ENCODE measurements around the gene C9orf152.
"Not testable (repeated sequence)": the region's sequence is repeated elsewhere in the genome, so short reads cannot be mapped to it uniquely, and the experiment has no call there.

The C9orf152 gene

GRCh38 chr9:110208031-110208430 lies at the start of gene C9orf152:
C9orf152 (minus strand) TSS chr9:110208159; CDS start chr9:110207579, 580 bp downstream.
- no peak for DNase-seq

- no peak for DNase-seq
Observed at GRCh38 chr9:110257097-110257841, 49.3 kb upstream of the C9orf152 start.

- peak; percentile 82 for DNase-seq
Observed at GRCh38 chr9:110256380-110257096, 48.6 kb upstream of the C9orf152 start, which contains the start of gene TXN. TXN (minus strand) TSS chr9:110256507; CDS start chr9:110256435, 72 bp downstream.

DNA sequence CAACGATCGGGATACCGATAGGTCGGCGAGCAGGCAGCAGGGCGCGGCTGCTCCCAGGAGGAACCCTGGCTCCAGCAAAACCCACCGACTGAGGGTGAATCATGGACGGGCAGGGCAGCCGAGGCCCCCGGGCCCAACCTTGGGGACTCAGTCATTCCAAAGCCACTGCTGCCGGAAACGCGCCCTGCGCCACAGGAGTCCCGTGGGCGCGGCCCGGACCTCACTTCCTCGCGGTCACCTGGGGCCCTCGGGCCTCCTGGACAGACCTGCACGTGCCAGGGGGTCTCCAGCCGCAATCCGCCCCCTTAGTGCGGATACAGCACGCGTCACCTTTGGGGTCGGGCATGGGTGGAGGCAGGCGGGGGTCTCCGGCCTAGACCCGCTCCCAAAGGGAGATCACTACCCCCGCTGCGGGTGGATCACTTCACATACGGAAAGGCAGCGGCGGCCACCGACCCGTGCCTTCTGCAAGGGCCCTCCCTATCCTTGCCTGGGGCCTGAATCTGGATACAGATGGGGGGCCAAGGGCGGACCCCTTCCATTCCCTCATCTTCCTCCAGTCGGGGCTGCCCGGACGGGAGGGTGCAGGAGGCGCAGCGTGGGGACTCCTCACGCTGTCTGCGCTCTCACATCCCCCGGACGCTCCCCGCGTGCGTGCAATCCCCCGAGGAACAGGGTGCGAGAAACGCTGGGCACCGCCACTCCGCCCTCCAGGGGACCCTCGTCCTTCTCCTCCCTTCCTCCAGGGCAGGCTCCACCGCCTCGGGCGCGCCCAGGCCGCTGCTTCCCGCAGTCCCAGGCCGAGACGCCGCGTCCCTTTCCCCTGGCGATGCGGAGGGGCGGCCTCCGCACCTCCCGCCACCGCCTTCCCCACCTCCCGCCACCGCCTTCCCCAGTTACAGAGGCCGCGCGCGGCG lies 47.8 kb upstream of the C9orf152 start:
- DNase-seq, result peak; percentile 30

- DNase-seq, result no peak
Observed at GRCh38 chr9:110255034-110255462, 47.1 kb upstream of the C9orf152 start.

DNA sequence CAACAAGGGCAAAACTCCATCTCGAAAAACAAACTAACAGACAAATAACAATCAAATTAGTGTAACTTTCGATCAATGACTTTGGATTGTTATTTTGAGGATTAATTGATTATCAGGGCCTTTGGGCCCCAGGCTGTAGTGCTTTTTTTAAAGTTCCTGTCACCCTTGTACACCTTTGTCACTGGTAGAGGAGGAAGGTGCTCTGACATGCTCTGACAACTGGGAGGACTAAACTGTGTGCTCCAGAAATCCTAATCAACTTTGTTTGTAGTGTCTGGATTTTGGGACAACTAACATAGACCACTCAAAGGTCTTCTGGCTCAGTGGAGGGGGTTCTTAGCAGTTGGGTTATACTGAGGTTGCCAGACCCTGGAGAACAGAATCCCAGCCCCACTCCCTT lies 46.5 kb upstream of the C9orf152 start:
- DNase-seq, result no peak

GRCh38 chr9:110252509-110253139 lies 44.7 kb upstream of the C9orf152 start:
- no peak for DNase-seq

- not testable (repeated sequence) for DNase-seq
Observed at GRCh38 chr9:110251770-110252169, 43.8 kb upstream of the C9orf152 start.

GRCh38 chr9:110251212-110251611 lies 43.3 kb upstream of the C9orf152 start:
- DNase-seq, result no peak

- DNase-seq, result no peak
Observed at GRCh38 chr9:110249603-110250002, 41.6 kb upstream of the C9orf152 start.

DNA sequence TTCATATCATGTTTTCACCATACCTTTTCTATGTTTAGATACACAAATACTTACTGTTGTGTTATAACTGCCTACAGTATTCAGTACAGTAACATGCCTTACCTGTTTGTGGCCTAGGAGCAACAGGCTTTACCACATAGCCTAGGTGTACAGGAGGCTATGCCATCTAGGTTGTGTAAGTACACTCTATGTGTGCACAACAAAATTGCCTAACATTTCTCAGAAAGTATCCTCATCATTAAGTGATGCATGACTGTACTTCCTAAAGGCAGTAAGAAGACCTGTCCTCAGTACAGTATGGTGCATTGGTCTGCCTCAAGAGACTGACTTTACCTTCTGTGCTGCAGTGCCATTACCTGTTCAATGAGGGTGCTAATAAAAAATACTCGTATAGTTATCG lies 40.4 kb upstream of the C9orf152 start:
- no peak for DNase-seq

- DNase-seq, result no peak
Observed at GRCh38 chr9:110246214-110246613, 38.3 kb upstream of the C9orf152 start.

GRCh38 chr9:110244616-110245015 lies 36.7 kb upstream of the C9orf152 start:
- no peak for DNase-seq

- DNase-seq, result no peak
Observed at GRCh38 chr9:110241858-110242321, 33.9 kb upstream of the C9orf152 start.

DNA sequence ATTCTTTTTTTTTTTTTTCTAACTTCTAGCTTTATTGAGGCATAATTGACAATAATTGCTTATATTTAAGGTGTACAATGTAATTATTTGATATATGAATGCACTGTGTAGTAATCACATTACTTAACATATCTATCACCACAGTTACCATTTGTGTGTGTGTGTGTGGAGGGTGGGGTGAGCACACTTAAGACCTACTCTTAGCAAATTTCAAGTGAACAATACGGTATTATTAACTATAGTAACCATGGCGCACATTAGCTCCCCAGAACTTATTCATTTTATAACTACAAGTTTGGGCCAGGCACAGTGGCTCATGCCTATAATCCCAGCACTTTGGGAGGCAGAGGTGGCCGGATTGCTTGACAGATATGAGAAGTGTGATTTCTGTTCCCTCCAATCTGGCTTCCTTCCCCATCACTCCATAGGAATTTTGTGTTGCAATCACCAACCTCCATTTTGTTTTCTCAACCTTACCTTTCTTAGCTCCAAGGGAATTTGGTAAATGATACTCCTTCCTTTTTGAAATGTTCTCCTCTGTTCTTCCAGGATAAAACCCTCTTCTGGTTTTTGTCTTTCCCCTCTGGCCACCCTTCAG lies 33.4 kb upstream of the C9orf152 start:
- DNase-seq, result no peak

- DNase-seq, result no peak
Observed at GRCh38 chr9:110240198-110240597, 32.2 kb upstream of the C9orf152 start.

DNA sequence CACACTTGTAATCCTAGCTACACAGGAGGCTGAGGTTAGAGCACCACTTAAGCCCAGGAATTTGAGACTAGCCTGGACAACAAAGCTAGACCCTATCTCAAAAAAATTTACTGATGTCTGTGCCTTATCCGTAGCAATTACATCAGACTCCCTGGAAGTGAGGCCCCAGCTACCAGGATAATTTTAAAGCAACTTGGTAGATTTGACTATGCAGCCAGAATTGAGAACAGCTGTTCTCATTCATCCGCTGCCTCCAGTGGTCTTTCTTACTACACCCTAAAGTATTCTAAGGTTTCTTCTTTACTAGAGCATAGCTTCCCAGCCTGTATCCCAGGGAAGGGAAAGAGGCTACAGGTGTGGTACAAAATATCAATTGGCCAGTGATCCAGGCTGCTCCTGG lies 20.4 kb upstream of the C9orf152 start:
- no peak for DNase-seq

- no peak for DNase-seq
Observed at GRCh38 chr9:110224583-110224982, 16.6 kb upstream of the C9orf152 start.

DNA sequence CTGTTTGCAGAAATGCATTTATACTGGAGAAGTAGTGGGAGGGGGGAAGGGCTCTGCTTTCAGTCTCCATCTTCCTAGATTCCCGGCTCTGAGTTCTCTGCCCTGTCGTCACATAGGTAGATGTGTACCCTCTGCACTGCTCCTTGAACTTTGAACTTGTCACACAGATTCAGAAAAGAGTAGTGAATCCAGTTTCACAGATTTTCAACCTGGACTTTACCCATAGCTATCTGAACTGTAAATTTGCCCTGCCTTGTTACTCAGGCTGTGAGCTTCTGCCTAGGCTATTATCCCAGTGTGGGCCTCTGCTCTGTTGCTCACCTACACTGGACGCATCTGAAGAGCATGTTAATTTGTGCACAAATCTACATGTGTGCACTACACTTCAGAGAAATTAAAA lies 12.8 kb upstream of the C9orf152 start:
- no peak for DNase-seq

DNA sequence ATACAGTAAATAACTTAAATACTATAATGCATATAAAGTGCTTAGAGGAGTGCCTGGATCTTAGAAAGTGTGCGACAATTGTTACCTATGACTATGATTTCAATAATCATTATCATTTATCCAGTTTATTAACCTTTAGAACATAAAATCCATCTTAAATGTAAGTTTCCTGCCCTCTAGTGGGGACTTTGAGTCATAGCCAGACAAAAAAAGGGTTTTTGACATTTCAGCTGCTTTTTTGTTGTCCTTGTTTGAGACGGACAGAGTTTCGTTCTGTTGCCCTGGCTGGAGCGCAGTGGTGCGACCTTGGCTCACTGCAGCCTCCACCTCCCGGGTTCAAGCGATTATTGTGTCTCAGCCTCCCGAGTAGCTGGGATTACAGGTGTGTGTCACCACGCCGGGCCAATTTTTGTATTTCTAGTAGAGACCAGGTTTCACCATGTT lies 9.7 kb upstream of the C9orf152 start:
- DNase-seq, result peak; percentile 26

DNA sequence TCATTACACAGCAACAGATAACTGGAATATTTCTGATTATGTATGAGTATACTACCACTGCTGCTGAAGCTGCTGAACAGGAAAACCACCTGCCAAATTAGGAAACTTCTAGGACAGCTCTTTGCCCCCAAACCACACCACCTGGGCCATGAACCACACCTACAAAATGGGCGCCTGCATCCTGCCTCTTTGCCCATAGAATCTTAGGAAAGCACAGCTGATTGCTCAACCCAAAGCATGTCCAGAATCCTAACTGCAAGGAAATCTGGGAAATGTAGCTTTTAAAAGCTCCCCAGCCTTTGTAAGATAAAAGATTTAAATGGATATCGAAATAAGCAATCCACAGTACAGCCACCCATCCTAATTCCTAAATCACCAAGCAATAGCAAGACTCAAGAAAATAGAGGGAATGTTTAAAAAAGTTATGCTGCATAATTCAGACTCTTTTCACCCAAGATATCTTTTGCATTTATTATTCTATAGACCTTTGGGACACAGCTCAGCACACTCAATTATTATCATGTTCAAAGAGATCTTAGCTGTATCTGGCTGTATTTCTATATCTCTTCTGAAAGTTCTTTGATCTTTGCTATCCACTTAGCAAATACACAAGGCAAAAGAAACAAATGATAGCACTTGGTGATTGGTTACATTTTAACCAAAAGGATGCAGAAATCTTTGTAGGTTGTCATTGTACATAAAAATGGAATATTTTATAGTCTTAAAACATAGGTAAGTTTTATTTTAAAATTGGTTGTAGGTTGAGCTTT lies 6.8 kb upstream of the C9orf152 start:
- no peak for DNase-seq

Measured in CD4-positive, alpha-beta T cell treated with Interleukin-12 subunit alpha and Interleukin-12 subunit beta, for 1 hour (primary cell).